Activated CD8-positive, alpha-beta memory T cell treated with anti-CD3 and anti-CD28 coated beads for 1 hour (primary cell): Measurements from ENCODE around the gene AMIGO1.
A peak's percentile ranks its signal among the peaks of the same experiment; 100 is the strongest.

Experiments used
- DNase-seq, 2 donors: peaks; one replicate each; pipeline ENCODE4 v3.0.0-alpha.2; 2020; ENCODE audit warnings: low read depth in 1 of 2; ENCODE audit errors: extremely low read depth in 1 of 2

The AMIGO1 gene, protein sequence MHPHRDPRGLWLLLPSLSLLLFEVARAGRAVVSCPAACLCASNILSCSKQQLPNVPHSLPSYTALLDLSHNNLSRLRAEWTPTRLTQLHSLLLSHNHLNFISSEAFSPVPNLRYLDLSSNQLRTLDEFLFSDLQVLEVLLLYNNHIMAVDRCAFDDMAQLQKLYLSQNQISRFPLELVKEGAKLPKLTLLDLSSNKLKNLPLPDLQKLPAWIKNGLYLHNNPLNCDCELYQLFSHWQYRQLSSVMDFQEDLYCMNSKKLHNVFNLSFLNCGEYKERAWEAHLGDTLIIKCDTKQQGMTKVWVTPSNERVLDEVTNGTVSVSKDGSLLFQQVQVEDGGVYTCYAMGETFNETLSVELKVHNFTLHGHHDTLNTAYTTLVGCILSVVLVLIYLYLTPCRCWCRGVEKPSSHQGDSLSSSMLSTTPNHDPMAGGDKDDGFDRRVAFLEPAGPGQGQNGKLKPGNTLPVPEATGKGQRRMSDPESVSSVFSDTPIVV

DNA sequence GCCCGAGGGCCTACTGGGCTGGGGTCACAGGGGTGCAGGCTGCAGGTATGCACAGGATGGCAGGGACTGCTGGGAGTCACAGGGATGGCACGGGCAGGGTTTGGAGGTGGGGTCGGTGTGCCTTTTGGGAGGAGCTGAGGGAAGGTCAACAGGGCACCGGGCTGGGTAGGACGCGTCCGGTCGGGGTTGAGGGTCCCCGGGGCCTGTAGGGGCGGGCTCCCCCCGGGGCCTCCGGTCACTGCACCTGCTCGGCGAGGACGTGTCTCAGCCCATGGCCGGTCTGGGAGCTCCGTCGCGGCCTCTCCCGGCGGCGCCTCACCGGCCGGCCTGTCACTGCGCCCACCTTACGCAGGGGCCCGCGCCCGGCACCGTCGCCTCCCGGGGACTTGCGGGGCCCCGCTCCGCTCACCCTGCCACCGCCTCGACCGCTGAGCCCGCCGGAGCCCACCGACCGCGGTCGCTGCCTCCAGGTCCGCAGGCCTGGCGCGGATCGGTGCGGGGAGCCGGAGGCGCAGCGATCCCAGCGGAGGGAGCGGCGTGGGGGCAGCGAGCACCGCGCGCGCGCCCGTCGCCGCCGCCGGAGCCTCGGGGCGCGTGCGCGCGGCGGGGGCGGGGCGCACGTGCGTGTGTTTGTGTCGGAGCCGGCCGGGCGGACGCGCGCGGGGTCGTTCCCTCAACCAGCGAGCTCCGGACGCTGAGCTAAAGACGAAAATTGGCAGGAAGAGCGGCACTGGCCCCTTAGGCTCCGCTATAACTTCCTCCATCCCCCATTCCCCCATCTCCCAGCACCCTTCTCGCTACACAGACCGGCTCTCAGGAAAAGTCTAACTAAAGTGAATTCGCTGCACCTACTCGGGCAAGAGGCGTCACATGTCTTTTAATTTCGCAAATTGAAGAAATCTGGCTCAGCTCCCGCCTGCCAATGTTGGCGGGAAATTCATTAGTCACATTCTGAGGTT, at the start of gene AMIGO1:
Gene AMIGO1 (minus strand): TSS at position 552 of the 959 bp plus-strand sequence. CDS start 815 bp downstream, outside the sequence.
- DNase-seq, result peak in 1 of 2 donors; percentile 49

DNA sequence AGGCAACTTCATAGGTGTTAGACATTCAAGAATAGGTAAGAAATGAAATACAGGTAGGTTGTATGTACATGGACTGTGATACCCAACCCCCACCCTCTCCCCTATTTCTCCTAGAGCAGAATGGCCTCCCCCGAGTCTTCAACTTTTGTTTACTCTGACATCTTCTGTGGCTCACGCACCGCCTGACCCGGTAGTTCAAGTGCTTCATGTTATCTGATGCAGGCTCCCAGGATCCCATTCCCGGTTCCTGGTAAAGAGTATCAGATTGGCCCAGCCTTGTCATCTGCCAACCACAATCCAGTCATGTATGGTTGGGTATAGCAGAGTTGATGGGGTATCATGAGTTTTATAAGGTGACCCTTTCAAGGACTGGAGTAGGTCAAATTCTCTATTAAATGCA, 48.0 kb upstream of the AMIGO1 start:
- no peak for DNase-seq

DNA sequence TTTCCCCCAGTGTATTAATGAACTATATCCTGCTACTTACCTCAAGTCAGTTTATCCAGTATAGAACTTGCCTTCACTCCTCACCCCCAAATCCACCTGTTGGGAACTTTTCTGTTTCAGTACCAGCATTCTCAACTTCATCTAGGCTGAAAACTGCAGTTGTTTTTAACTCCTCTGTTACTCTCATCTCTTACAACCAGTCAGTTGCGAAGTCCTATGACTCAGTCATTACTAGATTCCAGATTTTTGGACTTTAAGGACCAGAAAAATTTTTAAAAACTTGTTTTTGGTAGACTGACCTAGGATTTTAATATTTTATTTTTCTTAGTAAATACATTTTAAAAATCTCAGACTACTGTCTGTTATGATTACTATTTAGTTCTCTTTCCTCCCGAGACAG, 47.0 kb upstream of the AMIGO1 start:
- no peak for DNase-seq

DNA sequence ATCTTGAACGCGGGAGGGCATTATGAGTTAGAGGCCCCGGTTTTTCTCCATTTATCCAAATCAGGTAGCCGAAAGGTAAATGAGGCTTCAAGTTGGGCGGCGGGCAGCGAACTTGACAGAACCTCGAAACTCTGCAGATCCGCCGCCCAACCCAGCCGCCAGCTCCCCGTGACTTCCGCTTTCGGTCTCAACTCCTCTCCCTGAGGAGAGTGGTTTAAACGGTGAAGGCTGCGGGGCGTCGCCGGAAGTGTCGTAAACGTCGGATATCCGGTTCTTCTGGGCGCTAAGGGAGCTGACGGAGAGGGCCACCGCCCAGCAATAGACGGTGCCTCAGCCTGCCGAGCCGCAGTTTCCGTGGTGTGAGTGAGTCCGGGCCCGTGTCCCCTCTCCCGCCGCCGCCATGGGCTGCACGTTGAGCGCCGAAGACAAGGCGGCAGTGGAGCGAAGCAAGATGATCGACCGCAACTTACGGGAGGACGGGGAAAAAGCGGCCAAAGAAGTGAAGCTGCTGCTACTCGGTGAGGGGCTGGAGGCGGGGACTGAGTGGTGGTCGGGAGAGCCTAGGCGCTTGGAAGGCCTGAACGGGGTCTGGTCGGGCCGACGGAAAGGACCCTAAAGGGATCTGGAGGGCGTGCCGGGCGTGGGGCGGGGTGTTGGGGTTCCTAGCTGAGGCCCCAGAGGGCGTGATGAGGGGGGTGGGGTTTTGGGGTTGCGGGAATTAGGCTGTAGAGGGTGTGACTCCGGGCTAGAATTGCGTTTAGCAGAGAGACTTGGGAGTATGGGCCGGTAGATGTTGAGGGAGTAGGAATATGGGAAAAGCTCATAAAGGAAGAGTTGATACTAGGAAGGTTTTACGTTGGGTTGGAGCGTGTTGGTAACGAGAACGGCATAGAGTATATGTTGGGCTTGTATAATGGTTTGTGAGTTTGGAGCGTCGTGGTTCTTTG, 39.1 kb upstream of the AMIGO1 start, which contains the start of gene GNAI3:
Gene GNAI3 (plus strand): TSS at position 295 of the 947 bp plus-strand sequence. CDS start 106 bp downstream, at position 401.
- peak; percentile 89 to 90 for DNase-seq

DNA sequence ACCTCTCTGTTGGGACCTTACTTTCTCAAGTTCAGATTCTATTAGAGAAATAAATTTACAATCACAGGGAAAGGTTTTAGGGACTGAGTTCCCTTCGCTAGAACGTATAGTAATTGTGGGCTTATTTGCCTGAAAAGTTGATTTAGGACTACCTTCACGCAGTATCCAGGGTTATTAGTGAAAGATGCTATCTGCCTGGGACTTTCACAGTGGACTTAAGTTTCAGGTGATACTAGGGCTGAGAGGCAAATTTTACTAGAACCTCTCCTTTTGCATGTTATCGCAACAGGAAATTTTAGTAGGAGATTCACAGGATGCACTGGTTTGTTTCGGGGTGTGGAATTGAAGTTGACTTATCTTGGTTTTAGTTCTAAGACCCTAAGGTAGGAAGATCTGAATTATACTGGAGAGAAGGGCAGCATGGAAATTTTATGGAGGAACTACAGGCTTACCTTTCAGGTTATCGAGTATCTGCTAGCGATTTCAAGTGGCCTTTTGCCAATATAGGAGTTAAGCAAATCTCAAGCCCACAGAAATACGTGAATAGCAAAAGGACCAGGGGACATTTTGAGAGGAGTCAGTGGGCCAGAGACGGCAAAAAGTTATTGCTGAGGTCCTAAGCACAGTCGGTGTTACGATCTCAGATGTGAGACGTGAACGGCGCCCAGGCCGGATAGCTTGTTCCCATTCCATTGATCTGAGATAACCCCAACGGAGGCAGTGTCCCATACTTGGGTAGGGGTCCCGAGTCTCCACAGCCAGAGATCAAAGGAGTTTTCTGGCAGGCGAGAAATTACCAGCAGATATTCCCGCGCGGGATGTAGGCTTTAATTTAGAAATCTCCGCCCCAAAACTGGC, 38.2 kb upstream of the AMIGO1 start:
- DNase-seq, result no peak

DNA sequence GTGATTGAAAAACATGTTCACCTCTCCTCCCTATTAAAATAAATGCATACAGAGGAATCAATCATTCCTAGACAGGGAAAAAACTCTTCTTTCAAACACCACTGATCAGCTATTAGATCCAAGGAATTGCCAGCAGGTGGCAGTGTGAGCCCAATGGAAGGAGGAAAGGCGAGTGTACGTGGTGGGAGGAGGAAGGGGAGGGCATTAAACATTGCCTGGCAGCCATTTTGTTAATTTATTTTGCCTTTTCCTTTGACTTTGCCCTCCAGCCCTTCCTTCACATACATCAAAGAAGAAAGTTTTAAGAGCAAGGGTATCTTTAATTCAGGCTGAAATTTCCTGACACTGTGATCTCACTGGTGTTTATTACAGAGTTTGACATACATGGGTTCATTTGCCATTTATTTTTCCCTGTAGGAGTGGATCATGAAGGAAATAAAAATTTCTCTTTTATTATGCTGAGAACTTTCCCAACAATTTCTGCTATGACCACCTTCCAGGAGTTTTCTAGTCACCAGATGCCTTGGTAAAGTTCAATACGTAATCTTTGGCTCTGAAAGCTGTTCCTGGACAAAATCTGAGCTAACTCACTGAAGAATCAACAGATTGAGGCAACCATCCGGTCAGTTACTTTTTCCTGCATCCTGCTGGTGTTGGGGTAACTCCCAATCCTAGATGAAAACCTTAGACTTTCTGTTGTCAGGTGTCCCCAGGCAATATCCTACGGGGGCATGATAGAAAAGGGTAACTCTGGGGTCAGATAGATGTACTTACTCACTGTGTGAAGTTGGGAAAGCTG, 37.0 kb upstream of the AMIGO1 start:
- peak; percentile 76 to 80 for DNase-seq

DNA sequence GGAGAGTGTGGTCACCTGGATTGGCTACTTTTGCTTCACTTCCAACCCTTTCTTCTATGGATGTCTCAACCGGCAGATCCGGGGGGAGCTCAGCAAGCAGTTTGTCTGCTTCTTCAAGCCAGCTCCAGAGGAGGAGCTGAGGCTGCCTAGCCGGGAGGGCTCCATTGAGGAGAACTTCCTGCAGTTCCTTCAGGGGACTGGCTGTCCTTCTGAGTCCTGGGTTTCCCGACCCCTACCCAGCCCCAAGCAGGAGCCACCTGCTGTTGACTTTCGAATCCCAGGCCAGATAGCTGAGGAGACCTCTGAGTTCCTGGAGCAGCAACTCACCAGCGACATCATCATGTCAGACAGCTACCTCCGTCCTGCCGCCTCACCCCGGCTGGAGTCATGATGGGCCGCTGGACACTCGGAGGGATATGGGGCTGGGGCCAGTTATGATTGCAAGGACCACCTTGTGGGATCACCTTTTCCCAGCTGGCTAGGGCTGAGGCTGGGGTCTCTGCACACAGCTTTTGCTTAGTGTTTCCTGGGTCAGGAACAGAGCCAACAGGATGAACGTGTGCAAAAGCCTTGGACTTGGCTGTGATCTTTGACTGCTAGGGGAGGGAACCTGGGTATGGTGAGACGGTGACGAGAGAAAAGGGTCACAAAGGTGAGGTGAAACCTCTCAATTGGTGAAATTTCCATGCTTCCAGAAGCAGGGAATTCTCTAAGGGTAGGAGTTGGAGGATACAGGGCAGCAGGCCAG, 34.6 kb upstream of the AMIGO1 start:
- no peak for DNase-seq

DNA sequence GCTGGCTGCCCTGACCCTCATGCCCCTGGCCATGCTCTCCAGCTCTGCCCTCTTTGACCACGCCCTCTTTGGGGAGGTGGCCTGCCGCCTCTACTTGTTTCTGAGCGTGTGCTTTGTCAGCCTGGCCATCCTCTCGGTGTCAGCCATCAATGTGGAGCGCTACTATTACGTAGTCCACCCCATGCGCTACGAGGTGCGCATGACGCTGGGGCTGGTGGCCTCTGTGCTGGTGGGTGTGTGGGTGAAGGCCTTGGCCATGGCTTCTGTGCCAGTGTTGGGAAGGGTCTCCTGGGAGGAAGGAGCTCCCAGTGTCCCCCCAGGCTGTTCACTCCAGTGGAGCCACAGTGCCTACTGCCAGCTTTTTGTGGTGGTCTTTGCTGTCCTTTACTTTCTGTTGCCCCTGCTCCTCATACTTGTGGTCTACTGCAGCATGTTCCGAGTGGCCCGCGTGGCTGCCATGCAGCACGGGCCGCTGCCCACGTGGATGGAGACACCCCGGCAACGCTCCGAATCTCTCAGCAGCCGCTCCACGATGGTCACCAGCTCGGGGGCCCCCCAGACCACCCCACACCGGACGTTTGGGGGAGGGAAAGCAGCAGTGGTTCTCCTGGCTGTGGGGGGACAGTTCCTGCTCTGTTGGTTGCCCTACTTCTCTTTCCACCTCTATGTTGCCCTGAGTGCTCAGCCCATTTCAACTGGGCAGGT, 33.9 kb upstream of the AMIGO1 start:
- no peak for DNase-seq

DNA sequence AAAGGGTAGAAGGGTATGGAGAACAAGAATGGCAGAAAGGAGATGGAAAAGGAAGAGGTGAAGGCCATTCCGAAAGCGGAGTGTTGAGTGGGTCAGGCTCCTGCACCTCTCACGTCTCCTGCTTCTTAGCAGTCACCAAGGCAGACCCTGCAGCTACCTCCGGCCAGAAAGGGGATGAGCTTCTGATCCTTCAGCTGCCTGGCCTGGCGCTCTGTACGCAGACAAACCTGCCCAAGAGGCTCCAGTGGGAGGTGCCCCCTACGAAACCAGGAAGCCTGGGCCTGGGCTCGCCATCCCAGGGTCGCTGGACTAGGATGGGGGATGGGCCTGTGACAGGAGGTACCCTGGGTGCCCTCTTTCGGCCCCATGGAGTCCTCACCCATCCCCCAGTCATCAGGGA, 33.1 kb upstream of the AMIGO1 start:
- no peak for DNase-seq

DNA sequence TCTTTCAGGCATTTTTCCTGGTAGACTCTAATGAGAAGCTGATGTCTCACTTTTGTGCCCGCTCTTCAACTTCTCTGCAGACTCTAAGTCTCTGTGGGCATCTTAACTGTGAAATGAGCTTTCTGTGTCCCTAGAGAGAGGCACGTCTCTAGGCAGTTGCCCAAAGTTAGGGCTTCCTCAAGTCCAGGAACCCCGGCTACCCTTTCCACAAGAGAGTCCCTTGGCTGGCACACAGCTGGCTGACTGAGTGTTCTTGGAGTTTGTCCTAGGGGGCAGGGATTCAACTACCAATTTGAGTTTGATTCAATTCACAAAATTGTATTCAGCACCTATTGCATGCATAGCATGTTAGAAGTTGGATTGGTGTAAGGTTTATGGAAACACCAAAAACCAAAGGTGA, 31.6 kb upstream of the AMIGO1 start:
- no peak for DNase-seq

DNA sequence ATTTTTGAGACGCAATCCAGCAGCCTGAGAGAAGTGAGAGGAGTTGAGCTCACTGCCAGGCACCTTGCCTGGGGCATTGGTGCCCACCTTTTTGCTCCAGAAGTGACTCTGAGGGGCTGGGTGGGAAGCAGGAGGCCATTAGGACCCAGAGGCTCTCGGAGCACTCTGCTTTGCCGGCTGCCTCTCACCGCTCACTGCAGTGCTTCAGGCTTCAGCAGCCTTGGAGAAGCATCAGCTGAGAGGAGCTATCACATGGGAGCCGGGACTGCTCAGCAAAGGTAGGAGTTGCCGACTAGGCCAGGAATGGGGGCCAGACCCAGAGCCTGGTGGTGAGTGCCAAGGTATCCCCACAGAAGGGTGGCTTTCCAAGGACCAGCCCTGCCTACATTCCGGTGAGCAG, 30.1 kb upstream of the AMIGO1 start, which contains the start of gene GPR61:
Gene GPR61 (plus strand): TSS at position 197 of the 400 bp plus-strand sequence. CDS start 3,151 bp downstream, outside the sequence.
- no peak for DNase-seq

DNA sequence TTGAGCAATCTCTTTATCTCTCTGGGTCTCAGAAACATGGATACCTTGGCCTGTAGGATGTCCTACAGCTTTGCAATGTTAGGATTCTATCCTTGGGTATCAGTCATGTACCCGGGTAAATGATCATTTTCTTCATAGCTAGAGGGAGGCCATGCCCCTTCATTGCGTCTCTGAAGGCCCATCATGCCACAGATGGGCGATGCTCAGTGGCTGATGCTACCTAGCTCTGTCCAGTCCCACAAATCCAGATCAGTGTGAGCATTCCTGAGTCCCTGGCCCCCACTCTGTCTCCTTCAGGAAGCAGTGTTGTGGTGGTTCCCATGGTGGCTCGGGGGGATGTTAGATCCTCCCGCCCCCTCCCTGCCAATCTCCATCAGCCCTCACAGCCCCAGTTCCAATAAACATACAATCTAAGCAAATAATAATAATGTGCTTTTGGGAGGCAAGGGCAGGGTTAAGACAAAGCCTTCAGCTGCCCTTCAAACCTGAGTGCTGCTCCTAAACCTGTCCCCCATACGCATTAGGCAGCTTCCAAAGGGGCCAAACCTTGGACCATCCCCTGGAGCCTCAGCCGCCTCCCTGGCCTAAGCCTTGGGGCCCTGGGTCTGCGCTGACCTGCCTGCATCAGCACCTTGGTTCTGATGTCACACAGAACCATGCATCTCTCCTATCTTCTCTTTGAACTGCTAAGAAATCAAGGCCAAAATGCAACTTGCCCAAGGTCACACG, 29.5 kb upstream of the AMIGO1 start:
- no peak for DNase-seq

DNA sequence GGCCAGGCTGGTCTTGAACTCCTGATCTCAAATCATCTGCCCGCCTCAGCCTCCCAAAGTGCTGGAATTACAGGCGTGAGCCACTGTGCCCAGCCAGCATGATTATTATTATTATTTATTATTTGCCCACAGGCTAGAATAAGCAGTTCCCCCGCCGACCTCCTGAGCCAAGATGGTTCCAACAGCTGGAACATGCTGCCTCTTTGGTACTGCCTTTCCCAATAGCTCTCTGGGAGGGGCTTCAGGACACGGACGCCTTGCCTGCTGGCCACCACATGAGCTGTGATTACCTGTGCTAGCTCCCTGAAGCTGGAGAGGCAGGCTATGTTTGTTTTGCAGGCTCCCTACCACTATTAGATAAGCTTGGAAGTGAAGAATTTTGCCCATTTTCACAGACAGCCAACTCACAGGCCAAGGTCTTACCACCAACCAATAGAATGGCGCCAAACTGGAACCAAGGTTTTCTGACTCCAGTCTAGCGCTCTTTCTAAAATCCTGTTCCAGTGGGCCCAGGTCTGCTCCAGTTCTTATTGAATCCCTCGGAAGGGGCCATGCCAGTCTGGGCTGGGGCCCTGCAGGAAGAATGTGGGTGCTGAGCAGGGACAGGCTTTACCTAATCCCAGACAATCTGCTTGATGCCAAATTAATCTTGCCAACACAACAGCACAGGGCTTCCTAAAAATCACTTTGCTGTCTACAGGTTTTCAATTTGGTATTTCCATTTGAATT, 28.1 kb upstream of the AMIGO1 start:
- no peak for DNase-seq

DNA sequence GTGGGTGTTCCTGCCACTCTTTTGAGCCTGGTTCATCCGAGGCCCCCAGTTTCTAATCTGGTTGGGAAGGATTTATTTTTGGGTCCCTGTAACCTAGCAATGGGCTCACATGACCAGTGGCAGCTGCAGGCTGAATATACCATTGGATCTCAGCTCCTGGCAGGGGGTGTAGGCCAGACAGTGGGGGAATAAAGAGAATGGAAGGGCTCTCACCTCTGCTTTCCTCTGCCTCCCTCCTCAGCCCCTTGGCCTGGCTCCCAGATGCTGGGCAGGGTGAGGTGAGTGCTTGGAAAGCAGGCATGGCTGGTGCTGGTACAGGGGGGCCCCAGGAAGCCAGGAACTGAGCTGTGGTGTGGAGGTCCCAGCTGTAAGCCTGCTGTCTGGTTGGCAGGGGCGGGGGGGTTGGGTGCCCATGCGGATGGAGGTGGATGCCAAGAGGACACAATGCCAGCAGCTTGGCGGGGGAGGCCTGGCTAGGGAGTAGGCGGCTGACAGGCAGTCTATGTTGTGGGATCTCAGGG, 26.5 kb upstream of the AMIGO1 start:
- DNase-seq, result no peak

DNA sequence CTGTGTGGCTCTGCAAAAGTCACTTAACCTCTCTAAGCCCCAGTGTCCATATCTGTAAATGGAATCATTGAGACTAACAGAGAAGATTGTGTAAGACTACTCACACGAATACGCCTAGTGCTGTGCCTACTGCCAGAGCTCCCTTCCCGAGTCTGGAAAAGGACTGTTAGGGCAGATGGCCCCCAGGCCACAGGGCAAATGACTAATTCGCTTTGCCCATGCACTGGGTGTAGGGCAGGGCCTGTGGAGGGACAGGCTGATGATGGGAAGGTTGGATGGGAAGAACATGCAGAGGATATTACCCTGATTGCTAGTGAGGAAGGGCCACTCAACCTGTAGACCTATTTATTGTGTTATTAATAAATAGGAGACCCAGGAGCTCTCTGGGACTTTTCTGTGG, 26.0 kb upstream of the AMIGO1 start:
- no peak for DNase-seq
